K562 (cell line): ENCODE results near the gene LYPLA2. TPM values are rescaled to one million over a fixed set of nuclear protein-coding genes. Genes with fewer than 3 reads are reported as not detected.

ENCODE experiments used
- AFF1 ChIP-seq, 2 experiments: fragments of 450-650 bp; IDR thresholded peaks; 2 replicates each; pipeline ENCODE4 v1.6.1; 2018; ENCODE audit warnings: mild to moderate bottlenecking in 2 of 2, low read depth in 1 of 2; ENCODE audit not compliant: partially characterized antibody in 2 of 2
- BRD9 ChIP-seq: fragments of 450-650 bp; IDR thresholded peaks from 2 replicates; pipeline ENCODE4 v1.6.1; 2018; ENCODE audit warnings: low read depth; ENCODE audit not compliant: partially characterized antibody
- C11orf30 ChIP-seq: fragments of 450-650 bp; IDR thresholded peaks from 2 replicates; pipeline ENCODE4 v1.6.1; 2016; ENCODE audit warnings: low read depth, mild to moderate bottlenecking
- EHMT2 ChIP-seq: fragments of 450-650 bp; IDR thresholded peaks from 2 replicates; pipeline ENCODE4 v1.6.1; 2018; ENCODE audit warnings: antibody characterized with exemption
- ELF4 ChIP-seq: fragments of 450-650 bp; formaldehyde crosslinking; IDR thresholded peaks from 2 replicates; pipeline ENCODE4 v1.4.0; 2022; ENCODE audit warnings: missing genetic modification characterization
- HCFC1 ChIP-seq: IDR thresholded peaks from 2 replicates; pipeline ENCODE4 v1.6.1; 2012; ENCODE audit warnings: low read depth, low read length, improper control_type of control experiment
- NFIC ChIP-seq: fragments of 450-650 bp; IDR thresholded peaks from 2 replicates; pipeline ENCODE4 v1.6.1; 2017; ENCODE audit warnings: mild to moderate bottlenecking, inconsistent platforms
- RAD51 ChIP-seq: fragments of 450-650 bp; IDR thresholded peaks from 2 replicates; pipeline ENCODE4 v1.7.1; 2016; ENCODE audit warnings: low read depth, mild to moderate bottlenecking, borderline replicate concordance
- RUNX1 ChIP-seq: sonication (generic); IDR thresholded peaks from 2 replicates; pipeline ENCODE4 v1.6.1; 2016; ENCODE audit warnings: antibody characterized with exemption, low read depth
- SAFB2 ChIP-seq: fragments of 200-400 bp; formaldehyde crosslinking; IDR thresholded peaks from 2 replicates; pipeline ENCODE4 v1.6.1; 2018; ENCODE audit warnings: borderline replicate concordance, low read length, low read depth, moderate library complexity; ENCODE audit not compliant: severe bottlenecking
- SMARCA4 ChIP-seq: fragments of 450-650 bp; IDR thresholded peaks from 2 replicates; pipeline ENCODE4 v1.6.1; 2016
- TRIM28 ChIP-seq: fragments of 450-650 bp; IDR thresholded peaks from 2 replicates; pipeline ENCODE4 v1.6.1; 2017
- TSC22D4 ChIP-seq: fragments of 450-650 bp; IDR thresholded peaks from 2 replicates; pipeline ENCODE4 v1.6.1; 2016; ENCODE audit warnings: missing genetic modification characterization, missing biosample characterization, control low read depth
- ZBTB33 ChIP-seq: sonication (generic); formaldehyde crosslinking; IDR thresholded peaks from 2 replicates; pipeline ENCODE4 v1.8.1; 2023; ENCODE audit warnings: mild to moderate bottlenecking, missing genetic modification reagents
- ZBTB8A ChIP-seq: fragments of 450-650 bp; IDR thresholded peaks from 2 replicates; pipeline ENCODE4 v1.6.1; 2018; ENCODE audit warnings: mild to moderate bottlenecking, moderate library complexity; ENCODE audit not compliant: partially characterized antibody
- ZC3H11A ChIP-seq: IDR thresholded peaks from 2 replicates; pipeline ENCODE4 v1.6.1; 2012; ENCODE audit warnings: low read depth, low read length, improper control_type of control experiment
- ZNF232 ChIP-seq: sonication (generic); formaldehyde crosslinking; IDR thresholded peaks from 2 replicates; pipeline ENCODE4 v1.8.0; 2022; ENCODE audit warnings: mild to moderate bottlenecking, missing genetic modification reagents
- ZNF431 ChIP-seq: sonication (generic); formaldehyde crosslinking; IDR thresholded peaks from 2 replicates; pipeline ENCODE4 v1.8.0; 2022; ENCODE audit warnings: mild to moderate bottlenecking, missing genetic modification reagents
- ZNF639 ChIP-seq, 2 experiments: fragments of 200-800 bp in 1 of 2; sonication (Bioruptor generic) in 1 of 2; sonication (generic) in 1 of 2; formaldehyde crosslinking in 1 of 2; IDR thresholded peaks in 1 of 2; conservative IDR thresholded peaks in 1 of 2; 2 replicates each; pipeline versions ENCODE4 v1.5.0 to v1.6.1; 2016 to 2020; ENCODE audit warnings: missing compliant biosample characterization in 1 of 2, missing genetic modification characterization in 1 of 2, missing genetic modification reagents in 1 of 2
- ZNF699 ChIP-seq: fragments of 250-450 bp; sonication (Bioruptor Pico); IDR thresholded peaks from 2 replicates; pipeline ENCODE4 v1.8.0; 2021; ENCODE audit warnings: mild to moderate bottlenecking, moderate library complexity; ENCODE audit not compliant: insufficient replicate concordance
- ZNF717 ChIP-seq: fragments of 250-450 bp; sonication (Bioruptor Pico); IDR thresholded peaks from 2 replicates; pipeline ENCODE4 v1.5.0; 2021
- ZSCAN32 ChIP-seq: fragments of 450-650 bp; formaldehyde crosslinking; IDR thresholded peaks from 2 replicates; pipeline ENCODE4 v1.4.0; 2020; ENCODE audit warnings: mild to moderate bottlenecking, moderate library complexity
- polyA plus RNA-seq, 8 experiments: library from polyadenylated mRNA; depleted of rRNA in 4 of 8; stranded (reverse) in 5 of 8; unstranded in 3 of 8; fragments of >200 nt; fragmentation: Nextera tagmentation in 2 of 8; fragmentation: Illumina TruSeq in 1 of 8; extraction: Ambion mirVana in 2 of 8; extraction: Trizol in 1 of 8; gene quantifications; 2 replicates each; pipeline versions ENCODE4 v1.2.1 to v1.2.3, GENCODE V29; 2011 to 2014; ENCODE audit warnings: inconsistent platforms in 1 of 8, missing spikeins in 1 of 8
- total RNA-seq, 7 experiments: library from RNA; depleted of rRNA in 6 of 7; stranded (reverse); fragments of >200 nt in 6 of 7; fragmentation: Illumina TruSeq in 2 of 7; extraction: Trizol in 2 of 7; gene quantifications; 2 replicates each; pipeline versions ENCODE4 v1.2.1 to v1.2.3, GENCODE V29; 2011 to 2021; ENCODE audit warnings: low replicate concordance in 1 of 7

Gene LYPLA2
- total and polyA plus RNA-seq, 9 of the 15 experiments (the other 6 are each of a cell fraction or from before 2014, with no cell fraction given) = 3.9 to 128 (median 60.1) TPM

- peak in 1 of 2 experiments; percentile 68 for TF ChIP-seq AFF1 (IDR thresholded peaks at IDR 0.05; ENCODE audit: low read depth in 1 of 2, partially characterized antibody in 2 of 2)
- no peak for TF ChIP-seq TSC22D4 (tag)
- TF ChIP-seq ZNF431 (CRISPR knock-in tag) = no peak
- TF ChIP-seq BRD9 = no peak
- TF ChIP-seq SAFB2 = no peak
- peak; percentile 45; the same call in 1 of the 2 replicates for TF ChIP-seq ZBTB33 (CRISPR knock-in tag)
- TF ChIP-seq ZBTB8A = no peak
- TF ChIP-seq C11orf30 = peak; percentile 98
- TF ChIP-seq EHMT2 = no peak
- peak; percentile 88 for TF ChIP-seq RAD51
- no peak for TF ChIP-seq ZNF699 (CRISPR knock-in tag)
- TF ChIP-seq SMARCA4 = no peak
- peak; percentile 62 for TF ChIP-seq NFIC
- peak in 1 of 2 experiments; percentile 64; a peak in 1 of 4 replicates for TF ChIP-seq ZNF639 (CRISPR knock-in tag; conservative IDR thresholded peaks at IDR 0.05 in 1 of 2, IDR thresholded peaks at IDR 0.05 in 1 of 2)
- 0 out of 2 replicates have a peak, but pooled peaks have one; percentile 55 for TF ChIP-seq ZNF717 (CRISPR knock-in tag)
- TF ChIP-seq RUNX1 = peak; percentile 86
- TF ChIP-seq ZC3H11A = no peak
- no peak for TF ChIP-seq ZSCAN32 (CRISPR knock-in tag)
- TF ChIP-seq TRIM28 = 0 out of 2 replicates have a peak, but pooled peaks have one; percentile 27
- TF ChIP-seq HCFC1 = peak; percentile 77
- no peak for TF ChIP-seq ZNF232 (CRISPR knock-in tag)
- no peak for TF ChIP-seq ELF4 (CRISPR knock-in tag)
Measured at GRCh38 chr1:23825076-23825761, 34.3 kb downstream of the LYPLA2 start, which contains the start of gene HMGCL (continued).
